Colonic mucosa (tissue), 4 donors: ENCODE measurements around the gene ZNF154. TPM values are rescaled to one million over a fixed set of nuclear protein-coding genes. Genes with fewer than 3 reads are reported as not detected.

Experiments used
- DNase-seq: peaks from one replicate; pipeline ENCODE4 v3.0.0-alpha.2; 2020
- H3K27ac ChIP-seq: fragments of 200-600 bp; one replicate; pipeline ENCODE4 v1.8.0; 2021
- H3K27me3 ChIP-seq: fragments of 200-600 bp; one replicate; pipeline ENCODE4 v1.8.0; 2021
- H3K36me3 ChIP-seq: fragments of 200-600 bp; one replicate; pipeline ENCODE4 v1.8.0; 2021
- H3K4me1 ChIP-seq: fragments of 200-600 bp; one replicate; pipeline ENCODE4 v1.8.0; 2021; ENCODE audit warnings: mild to moderate bottlenecking
- H3K4me3 ChIP-seq: fragments of 200-600 bp; one replicate; pipeline ENCODE4 v1.8.0; 2021
- H3K9ac ChIP-seq, 2 donors: one replicate each; pipeline ENCODE4 v1.7.0; 2013; ENCODE audit warnings: control low read depth in 2 of 2, low read depth in 2 of 2, low read length in 2 of 2
- H3K9me3 ChIP-seq: fragments of 200-600 bp; one replicate; pipeline ENCODE4 v1.8.0; 2021
- intact Hi-C: fragments of 100-400 bp; cut with DNase I; formaldehyde crosslinking; loops from one replicate; pipeline ENCODE4 v1.14.1; 2022
- total RNA-seq, 2 donors: library from RNA; stranded (reverse); fragmentation: NEBNext Ultra II Directional in 1 of 2; extraction: Animal tissue kit (Norgen Biotek cat#: 25700) in 1 of 2; gene quantifications; one replicate each; pipeline ENCODE4 v1.2.1, GENCODE V29; 2021
- TF ChIP-seq, protein P1 (sequence below): fragments of 200-600 bp; IDR thresholded peaks from one replicate; pipeline ENCODE4 v1.8.0; 2022; ENCODE audit warnings: antibody characterized with exemption, mild to moderate bottlenecking
- donor health status: healthy.
- donor health status: DM: no; HTN: no; CAD: no.
- donor health status: DM: no; HTN: no; CAD: no.

Gene ZNF154
- total RNA-seq, 2 donors from 2014 or later: 0.67 to 2.0 TPM

DNA sequence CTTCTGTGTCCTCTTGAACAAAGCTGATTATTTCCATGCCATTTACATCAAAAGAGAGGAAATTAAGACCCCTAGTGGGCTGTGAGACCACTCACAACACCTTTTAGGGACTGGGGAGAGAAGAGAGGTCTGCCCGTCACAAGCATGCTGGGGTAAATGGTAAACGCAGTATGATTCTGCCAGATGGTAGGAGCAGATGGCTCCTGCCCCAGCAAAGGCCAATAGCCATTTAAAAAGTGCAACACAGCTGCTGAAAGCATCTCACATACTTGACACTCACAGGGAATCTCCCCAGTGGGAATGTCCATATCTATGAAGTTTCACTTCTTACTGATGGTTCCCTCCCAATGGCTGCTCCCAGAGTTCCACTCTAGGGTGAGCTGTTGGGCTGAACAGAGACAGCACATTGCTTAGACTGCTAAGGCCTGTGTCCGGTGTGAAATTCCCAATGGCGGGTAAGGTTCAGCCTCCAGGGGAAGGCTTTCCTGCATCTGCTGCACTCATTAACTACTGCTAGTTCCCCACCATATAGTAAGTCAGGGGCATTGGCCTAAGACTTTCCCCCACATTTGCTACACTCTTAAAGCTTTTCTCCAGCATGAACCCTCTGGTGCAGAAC is 11.0 kb upstream of the ZNF154 start:
- Histone ChIP-seq H3K27ac (no peak overlapping the region), H3K36me3 (no peaks in the 10 kb centered on the region), H3K4me1 (no peaks in the 10 kb centered on the region), H3K9ac (no peak overlapping the region), H3K9me3 (peaks cover 12% of the 10 kb centered on the region), H3K27me3 (no peaks in the 10 kb centered on the region), H3K4me3 (no peak overlapping the region)
- intact Hi-C loops: no loop called here
- TF ChIP-seq, protein P1, sequence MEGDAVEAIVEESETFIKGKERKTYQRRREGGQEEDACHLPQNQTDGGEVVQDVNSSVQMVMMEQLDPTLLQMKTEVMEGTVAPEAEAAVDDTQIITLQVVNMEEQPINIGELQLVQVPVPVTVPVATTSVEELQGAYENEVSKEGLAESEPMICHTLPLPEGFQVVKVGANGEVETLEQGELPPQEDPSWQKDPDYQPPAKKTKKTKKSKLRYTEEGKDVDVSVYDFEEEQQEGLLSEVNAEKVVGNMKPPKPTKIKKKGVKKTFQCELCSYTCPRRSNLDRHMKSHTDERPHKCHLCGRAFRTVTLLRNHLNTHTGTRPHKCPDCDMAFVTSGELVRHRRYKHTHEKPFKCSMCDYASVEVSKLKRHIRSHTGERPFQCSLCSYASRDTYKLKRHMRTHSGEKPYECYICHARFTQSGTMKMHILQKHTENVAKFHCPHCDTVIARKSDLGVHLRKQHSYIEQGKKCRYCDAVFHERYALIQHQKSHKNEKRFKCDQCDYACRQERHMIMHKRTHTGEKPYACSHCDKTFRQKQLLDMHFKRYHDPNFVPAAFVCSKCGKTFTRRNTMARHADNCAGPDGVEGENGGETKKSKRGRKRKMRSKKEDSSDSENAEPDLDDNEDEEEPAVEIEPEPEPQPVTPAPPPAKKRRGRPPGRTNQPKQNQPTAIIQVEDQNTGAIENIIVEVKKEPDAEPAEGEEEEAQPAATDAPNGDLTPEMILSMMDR: no peak
- DNase-seq: no peak

DNA sequence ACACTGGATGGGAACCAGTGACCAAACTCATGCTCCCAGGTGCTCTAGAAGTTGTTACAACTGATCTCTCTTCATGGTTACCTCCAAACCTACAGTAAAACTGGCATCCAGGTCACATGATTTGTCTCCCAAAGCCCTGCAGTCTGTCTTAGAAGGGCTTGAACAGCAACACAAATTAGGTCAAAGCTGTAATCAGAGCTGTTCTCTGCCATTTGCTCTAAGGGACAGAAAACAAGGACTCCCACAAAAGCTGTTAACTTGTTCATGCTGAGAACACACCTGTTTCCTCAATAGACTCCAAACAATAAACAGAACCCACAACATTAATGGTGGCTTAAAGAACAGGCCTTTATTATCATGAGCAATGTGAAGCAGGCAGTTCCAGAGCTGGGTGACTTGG is 10.4 kb upstream of the ZNF154 start:
- Histone ChIP-seq H3K9me3 (peaks cover 12% of the 10 kb centered on the region), H3K27ac (no peak overlapping the region), H3K4me1 (no peaks in the 10 kb centered on the region), H3K4me3 (no peak overlapping the region), H3K36me3 (no peaks in the 10 kb centered on the region), H3K9ac (no peak overlapping the region), H3K27me3 (no peaks in the 10 kb centered on the region)
- intact Hi-C loops: no loop called here
- DNase-seq: no peak
- TF ChIP-seq, protein P1: no peak

DNA sequence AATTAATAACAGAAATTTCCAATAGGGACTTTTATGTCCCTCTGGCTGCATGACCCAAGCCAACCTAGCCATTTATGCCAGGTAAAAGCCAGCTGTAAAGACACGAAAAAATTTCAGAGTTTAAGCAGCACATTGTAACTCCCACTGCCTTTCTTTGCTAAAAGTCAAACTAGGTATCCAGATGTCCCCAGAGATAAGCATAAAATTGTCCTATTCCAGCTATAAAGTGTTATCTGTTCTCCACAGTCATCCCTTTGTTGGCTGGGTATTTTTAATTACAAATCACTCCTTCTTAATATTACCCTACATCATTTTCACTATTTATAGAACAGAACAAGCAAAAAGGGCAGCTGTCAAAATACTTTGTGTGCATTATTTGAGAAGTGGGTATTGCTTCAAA is 3.2 kb upstream of the ZNF154 start:
- H3K4me1 ChIP-seq: no peaks in the 10 kb centered on the region

DNA sequence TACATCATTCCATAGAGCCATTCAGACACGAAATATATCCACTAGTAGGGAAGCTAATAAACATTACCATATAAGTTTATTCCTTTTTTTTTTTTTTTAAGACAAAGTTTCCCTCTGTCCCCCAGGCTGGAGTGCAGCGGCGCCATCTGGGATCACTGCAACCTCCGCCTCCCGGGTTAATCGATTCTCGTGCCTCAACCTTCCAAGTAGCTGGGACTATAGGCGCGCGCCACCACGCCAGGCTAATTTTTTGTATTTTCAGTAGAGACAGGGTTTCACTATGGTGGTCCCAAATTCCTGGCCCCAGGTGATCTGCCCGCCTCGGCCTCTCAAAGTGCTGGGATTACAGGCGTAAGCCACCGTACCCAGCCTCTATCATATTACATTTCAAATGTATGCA is 612 bp upstream of the ZNF154 start:
- intact Hi-C loops: no loop called here
- no peak for DNase-seq
- Histone ChIP-seq H3K4me1 (no peaks in the 10 kb centered on the region), H3K9ac (no peak overlapping the region), H3K4me3 (no peak overlapping the region), H3K27ac (no peak overlapping the region), H3K36me3 (no peaks in the 10 kb centered on the region), H3K27me3 (no peaks in the 10 kb centered on the region), H3K9me3 (no peaks in the 10 kb centered on the region)
- TF ChIP-seq, protein P1: no peak

More for the DNA sequence above, 3.2 kb upstream of the ZNF154 start:
- Histone ChIP-seq H3K9me3 (no peaks in the 10 kb centered on the region), H3K27ac (no peak overlapping the region), H3K36me3 (no peaks in the 10 kb centered on the region), H3K27me3 (no peaks in the 10 kb centered on the region), H3K4me3 (no peak overlapping the region), H3K9ac (no peak overlapping the region)
- intact Hi-C loops: no loop called here
- TF ChIP-seq, protein P1: no peak
- no peak for DNase-seq

DNA sequence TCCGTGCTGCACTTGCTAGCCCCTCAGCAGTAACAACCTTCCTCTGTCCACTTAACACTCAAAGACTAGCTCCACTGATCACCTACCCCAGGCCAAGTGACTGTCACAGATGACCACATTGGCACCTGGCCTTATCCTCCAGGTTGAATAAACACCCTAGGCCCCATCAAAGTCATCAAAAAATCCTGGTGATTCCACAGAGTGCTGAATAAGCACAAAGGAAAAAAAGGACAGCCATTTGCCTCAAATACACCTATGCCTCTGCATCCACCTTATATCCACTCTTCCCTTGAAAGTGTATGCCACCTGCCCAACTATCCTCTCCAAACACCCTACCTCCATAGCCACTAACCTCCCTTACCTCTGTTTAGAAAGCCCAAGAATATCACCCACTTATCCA is 2.7 kb downstream of the ZNF154 start:
- Histone ChIP-seq H3K9me3 (no peaks in the 10 kb centered on the region), H3K27ac (no peak overlapping the region), H3K4me3 (no peak overlapping the region), H3K4me1 (no peaks in the 10 kb centered on the region), H3K27me3 (no peaks in the 10 kb centered on the region), H3K9ac (no peak overlapping the region), H3K36me3 (no peaks in the 10 kb centered on the region)
- DNase-seq: no peak
- TF ChIP-seq, protein P1: no peak
- intact Hi-C loops: no loop called here
